ENCODE data around the gene LITAF.

DNA sequence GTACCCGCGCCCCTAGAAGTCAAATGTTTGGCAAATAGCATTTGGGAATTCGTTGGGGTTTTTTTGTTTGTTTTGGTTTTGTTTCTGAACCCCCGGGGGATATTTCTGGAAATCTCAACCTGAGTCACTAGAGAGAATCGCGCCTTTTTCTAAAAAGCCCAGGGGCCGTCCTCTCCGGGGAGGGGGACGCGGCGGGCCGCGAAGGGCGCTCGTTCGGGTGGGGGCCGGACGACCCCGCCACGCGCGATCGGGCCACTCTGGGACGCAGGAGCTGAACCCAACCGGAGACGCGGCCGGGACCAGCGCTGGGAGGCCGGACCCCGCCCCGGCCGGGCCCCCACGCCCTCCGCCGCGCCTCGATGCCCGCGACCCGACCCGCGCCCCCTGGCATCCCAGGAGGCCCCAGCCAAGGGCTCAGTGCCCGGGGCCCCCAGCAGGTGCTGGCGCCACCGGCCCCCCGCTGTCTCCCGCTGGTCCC is 302 bp downstream of the LITAF start:
- TF ChIP-seq, protein P1, sequence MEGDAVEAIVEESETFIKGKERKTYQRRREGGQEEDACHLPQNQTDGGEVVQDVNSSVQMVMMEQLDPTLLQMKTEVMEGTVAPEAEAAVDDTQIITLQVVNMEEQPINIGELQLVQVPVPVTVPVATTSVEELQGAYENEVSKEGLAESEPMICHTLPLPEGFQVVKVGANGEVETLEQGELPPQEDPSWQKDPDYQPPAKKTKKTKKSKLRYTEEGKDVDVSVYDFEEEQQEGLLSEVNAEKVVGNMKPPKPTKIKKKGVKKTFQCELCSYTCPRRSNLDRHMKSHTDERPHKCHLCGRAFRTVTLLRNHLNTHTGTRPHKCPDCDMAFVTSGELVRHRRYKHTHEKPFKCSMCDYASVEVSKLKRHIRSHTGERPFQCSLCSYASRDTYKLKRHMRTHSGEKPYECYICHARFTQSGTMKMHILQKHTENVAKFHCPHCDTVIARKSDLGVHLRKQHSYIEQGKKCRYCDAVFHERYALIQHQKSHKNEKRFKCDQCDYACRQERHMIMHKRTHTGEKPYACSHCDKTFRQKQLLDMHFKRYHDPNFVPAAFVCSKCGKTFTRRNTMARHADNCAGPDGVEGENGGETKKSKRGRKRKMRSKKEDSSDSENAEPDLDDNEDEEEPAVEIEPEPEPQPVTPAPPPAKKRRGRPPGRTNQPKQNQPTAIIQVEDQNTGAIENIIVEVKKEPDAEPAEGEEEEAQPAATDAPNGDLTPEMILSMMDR (IDR thresholded peaks at IDR 0.05): peak in 2 of 6 experiments; percentile 10
- no peak for TF ChIP-seq POLR2A (IDR thresholded peaks at IDR 0.05)
